SK-N-MC (cell line): Measurements from ENCODE around the gene PLTP.
A peak's percentile ranks its signal among the peaks of the same experiment; 100 is the strongest.

Source experiments
- DNase-seq: peaks from one replicate; pipeline ENCODE4 v3.0.0-alpha.2; 2011; ENCODE audit warnings: low read depth, low spot score
- H3K27ac ChIP-seq: fragments of 200-600 bp; sonication (generic); 2 replicates; pipeline ENCODE4 v1.5.1; 2016; ENCODE audit warnings: mixed run types
- H3K36me3 ChIP-seq: fragments of 200-600 bp; sonication (generic); 2 replicates; pipeline ENCODE4 v1.6.1; 2017; ENCODE audit warnings: antibody characterized with exemption, low read length, mixed read lengths; ENCODE audit not compliant: insufficient read depth
- H3K4me3 ChIP-seq: fragments of 200-600 bp; sonication (generic); 2 replicates; pipeline ENCODE4 v1.5.1; 2016
- H3K9ac ChIP-seq: fragments of 200-600 bp; sonication (generic); 2 replicates; pipeline ENCODE4 v1.8.0; 2017; ENCODE audit warnings: mixed run types, mixed read lengths; ENCODE audit not compliant: insufficient read length
- H3K9me3 ChIP-seq: fragments of 200-600 bp; sonication (generic); 2 replicates; pipeline ENCODE4 v1.6.1; 2017; ENCODE audit warnings: low read depth, mild to moderate bottlenecking, antibody characterized with exemption, low read length, moderate library complexity, mixed read lengths
- EZH2 ChIP-seq: fragments of 200-600 bp; sonication (generic); IDR thresholded peaks from one replicate; pipeline ENCODE4 v1.6.1; 2017; ENCODE audit warnings: antibody characterized with exemption
- FOXP2 ChIP-seq: optimal IDR thresholded peaks from 2 replicates; pipeline ENCODE3; 2011; ENCODE audit warnings: mild to moderate bottlenecking, moderate library complexity; ENCODE audit not compliant: insufficient read depth; ENCODE audit errors: extremely low read length, control extremely low read depth
- POLR2AphosphoS5 ChIP-seq: IDR thresholded peaks from 2 replicates; pipeline ENCODE4 v1.6.1; 2012; ENCODE audit warnings: mild to moderate bottlenecking, low read depth, low read length, borderline replicate concordance

Gene PLTP

DNA sequence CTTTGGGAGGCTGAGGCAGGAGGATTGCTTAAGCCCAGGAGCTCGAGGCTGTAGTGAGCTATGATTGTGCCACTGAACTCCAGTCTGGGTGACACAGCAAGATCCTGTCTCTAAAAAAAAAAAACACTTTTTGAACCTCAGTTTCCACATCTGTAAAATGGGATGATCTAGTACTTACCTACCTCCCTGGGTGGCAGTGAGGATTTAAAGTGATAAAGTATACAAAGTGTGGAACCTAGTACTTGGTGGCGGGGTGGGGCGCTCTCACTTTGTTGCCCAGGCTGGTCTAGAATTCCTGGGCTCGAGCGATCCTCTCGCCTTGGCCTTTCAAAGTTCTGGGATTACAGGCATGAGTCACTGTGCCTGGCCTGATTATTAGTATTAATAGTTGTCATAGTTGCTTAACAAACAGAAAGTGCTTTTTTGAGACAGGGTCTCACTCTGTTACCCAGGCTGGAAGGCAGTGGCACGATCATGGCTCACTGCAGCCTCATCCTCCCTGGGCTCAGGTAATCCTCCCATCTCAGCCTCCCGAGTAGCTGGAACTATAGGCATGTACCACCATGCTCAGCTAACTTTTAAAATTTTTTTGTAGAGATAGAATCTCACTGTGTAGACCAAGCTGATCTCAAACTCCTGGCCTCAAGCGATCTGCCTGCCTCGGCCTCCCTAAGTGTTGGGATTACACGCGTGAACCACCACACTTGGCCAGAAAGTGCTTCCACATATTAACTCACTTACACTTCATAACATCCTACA lies 7.0 kb upstream of the PLTP start:
- H3K4me3 ChIP-seq = no peak overlapping the region
- no peaks in the 10 kb centered on the region for H3K36me3 ChIP-seq
- H3K9me3 ChIP-seq = no peaks in the 10 kb centered on the region
- no peak for DNase-seq
- TF ChIP-seq FOXP2 = no peak
- TF ChIP-seq POLR2AphosphoS5 = no peak
- no peak for TF ChIP-seq EZH2
- no peak overlapping the region for H3K9ac ChIP-seq
- H3K27ac ChIP-seq = no peak overlapping the region

DNA sequence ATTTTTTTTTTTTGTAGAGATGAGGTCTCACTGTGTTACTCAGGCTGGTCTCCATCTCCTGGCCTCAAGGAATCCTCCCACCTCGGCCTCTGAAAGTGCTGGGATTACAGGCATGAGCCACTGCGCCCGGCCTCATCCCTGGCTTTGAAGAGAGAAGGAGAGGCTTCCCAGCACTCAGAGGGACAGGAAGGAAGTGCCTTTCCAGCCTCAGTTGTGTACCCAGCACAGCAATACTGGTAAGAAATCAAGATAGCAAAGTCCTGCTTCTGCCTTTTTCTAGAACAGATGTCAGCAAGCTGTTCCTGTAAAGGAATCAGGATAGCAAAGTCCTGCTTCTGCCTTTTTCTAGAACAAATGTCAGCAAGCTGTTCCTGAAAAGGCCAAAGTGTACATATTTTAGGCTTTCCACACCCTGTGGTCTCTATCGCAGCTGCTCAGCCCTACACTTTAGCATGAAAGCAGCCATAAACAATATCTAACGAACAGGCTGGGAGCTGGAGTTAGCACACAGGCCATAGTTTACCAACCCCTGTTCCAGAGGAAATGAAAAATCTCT lies 6.3 kb upstream of the PLTP start:
- Histone ChIP-seq H3K27ac (no peak overlapping the region), H3K9ac (no peak overlapping the region), H3K4me3 (no peak overlapping the region), H3K9me3 (no peaks in the 10 kb centered on the region), H3K36me3 (no peaks in the 10 kb centered on the region)
- no peak for DNase-seq
- TF ChIP-seq FOXP2 (no peak), POLR2AphosphoS5 (no peak), EZH2 (no peak)

DNA sequence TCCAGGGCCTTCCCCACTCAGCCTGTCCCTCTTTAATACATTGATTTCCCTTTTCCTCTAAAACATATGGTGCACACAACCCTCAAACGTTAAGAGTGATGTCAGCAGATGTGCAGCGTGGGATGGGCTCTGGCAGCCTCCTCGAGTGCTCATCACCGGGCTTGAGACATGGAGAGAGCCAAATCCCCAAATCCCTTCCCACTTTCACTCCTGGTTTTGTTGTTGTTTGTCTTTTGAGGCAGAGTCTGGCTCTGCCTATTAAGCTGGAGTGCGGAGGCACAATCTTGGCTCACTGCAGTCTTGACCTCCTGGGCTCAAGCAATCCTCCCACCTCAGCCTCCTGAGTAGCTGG lies 5.8 kb upstream of the PLTP start:
- DNase-seq = no peak
- no peak overlapping the region for H3K4me3 ChIP-seq

DNA sequence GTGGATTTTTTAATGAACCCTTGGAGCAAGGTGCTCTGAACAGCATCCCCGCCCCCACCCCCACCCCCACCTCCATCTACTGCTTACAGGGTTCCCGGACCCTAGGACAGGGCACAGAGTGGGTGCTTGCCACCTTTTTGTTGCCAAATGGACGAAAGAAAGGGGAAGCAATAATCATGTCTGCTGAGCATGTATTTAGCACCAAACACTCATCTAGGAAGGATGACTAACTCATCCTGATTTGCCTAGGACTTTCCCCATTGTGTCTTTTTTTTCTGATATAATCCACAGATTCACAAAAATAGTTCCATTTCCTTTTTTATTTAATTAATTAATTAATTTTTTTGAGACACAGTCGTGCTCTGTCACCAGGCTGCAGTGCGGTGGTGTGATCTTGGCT lies 1.2 kb upstream of the PLTP start:
- no peaks in the 10 kb centered on the region for H3K9me3 ChIP-seq
- TF ChIP-seq FOXP2 = no peak
- TF ChIP-seq EZH2 = no peak
- no peak for TF ChIP-seq POLR2AphosphoS5
- H3K4me3 ChIP-seq = no peak overlapping the region
- no peak overlapping the region for H3K27ac ChIP-seq
- no peak overlapping the region for H3K9ac ChIP-seq
- no peak for DNase-seq
- peaks cover 11% of the 10 kb centered on the region; the same call in 1 of the 2 replicates for H3K36me3 ChIP-seq

More for the DNA sequence above, 5.8 kb upstream of the PLTP start:
- TF ChIP-seq FOXP2 (no peak), EZH2 (no peak), POLR2AphosphoS5 (no peak)
- no peak overlapping the region for H3K9ac ChIP-seq
- no peak overlapping the region for H3K27ac ChIP-seq
- H3K9me3 ChIP-seq = no peaks in the 10 kb centered on the region
- H3K36me3 ChIP-seq = no peaks in the 10 kb centered on the region

DNA sequence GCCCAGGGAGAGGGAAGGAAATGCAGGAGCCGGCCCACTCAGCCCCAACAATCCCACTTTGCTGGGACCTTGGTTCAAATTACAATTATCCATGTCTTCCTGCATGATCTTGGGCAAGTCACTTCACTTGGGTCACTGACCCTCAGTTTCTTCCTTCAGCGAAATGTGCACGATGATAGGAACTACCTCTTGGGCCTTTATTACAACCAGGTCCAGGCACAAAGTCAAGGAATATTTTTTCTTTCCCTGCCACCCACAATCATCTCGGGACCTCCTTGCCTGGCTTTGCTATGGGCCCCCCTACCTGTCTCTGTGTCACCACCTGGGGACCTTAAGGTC lies 358 bp upstream of the PLTP start:
- peaks cover 15% of the 10 kb centered on the region; the same call in 1 of the 2 replicates for H3K36me3 ChIP-seq
- no peak overlapping the region for H3K27ac ChIP-seq
- no peak for TF ChIP-seq EZH2
- no peak for TF ChIP-seq POLR2AphosphoS5
- TF ChIP-seq FOXP2 = no peak
- no peaks in the 10 kb centered on the region for H3K9me3 ChIP-seq
- H3K9ac ChIP-seq = peak overlapping the region; percentile 86
- H3K4me3 ChIP-seq = peak overlapping the region; percentile 98
- DNase-seq = no peak

DNA sequence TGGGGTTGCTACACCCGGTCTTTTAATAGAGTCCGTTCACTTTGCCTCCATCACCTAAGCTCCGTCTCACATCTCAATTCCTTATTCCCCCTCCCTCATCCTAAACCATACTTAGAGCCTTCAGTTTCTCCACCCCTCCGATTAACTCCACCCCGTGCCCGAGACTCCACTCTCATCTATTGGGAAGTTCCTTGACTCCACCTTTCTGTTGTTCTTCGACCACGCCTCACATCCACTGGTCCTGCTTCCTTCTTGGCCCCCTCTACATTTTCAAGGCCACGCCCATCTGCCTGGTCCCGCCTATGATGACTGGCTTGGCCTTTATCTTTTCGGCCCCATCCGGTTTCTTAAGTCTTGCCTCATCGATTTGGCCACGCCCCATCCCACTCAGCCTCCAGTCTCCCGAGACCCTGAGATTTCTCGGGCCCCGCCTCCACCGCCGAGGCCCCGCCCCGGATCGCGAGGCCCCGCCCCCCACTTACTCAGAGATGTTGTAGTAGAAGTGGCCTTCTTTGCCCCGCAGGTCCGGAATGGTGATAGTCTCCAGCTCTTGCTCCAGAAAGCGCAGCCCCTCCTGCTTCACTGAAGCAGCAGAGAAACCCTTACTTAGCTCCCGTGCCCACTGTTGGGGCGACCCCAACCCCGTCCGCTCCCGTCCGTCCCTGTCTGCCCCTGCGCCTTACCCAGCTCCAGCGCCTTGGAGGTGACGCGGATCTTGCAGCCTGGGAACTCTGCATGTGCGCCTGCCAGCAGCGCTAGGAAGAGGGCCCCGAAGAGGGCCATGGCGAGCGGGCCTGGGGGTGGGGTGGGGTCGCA lies 1.1 kb downstream of the PLTP start:
- peak; percentile 99 for DNase-seq
- Histone ChIP-seq H3K4me3 (peak overlapping the region; percentile 98), H3K27ac (peak overlapping the region; percentile 66; the same call in 1 of the 2 replicates), H3K9me3 (no peaks in the 10 kb centered on the region), H3K36me3 (peaks cover 21% of the 10 kb centered on the region; the same call in 1 of the 2 replicates), H3K9ac (peak overlapping the region; percentile 86)
- TF ChIP-seq POLR2AphosphoS5 = peak; percentile 83
- TF ChIP-seq EZH2 = no peak

DNA sequence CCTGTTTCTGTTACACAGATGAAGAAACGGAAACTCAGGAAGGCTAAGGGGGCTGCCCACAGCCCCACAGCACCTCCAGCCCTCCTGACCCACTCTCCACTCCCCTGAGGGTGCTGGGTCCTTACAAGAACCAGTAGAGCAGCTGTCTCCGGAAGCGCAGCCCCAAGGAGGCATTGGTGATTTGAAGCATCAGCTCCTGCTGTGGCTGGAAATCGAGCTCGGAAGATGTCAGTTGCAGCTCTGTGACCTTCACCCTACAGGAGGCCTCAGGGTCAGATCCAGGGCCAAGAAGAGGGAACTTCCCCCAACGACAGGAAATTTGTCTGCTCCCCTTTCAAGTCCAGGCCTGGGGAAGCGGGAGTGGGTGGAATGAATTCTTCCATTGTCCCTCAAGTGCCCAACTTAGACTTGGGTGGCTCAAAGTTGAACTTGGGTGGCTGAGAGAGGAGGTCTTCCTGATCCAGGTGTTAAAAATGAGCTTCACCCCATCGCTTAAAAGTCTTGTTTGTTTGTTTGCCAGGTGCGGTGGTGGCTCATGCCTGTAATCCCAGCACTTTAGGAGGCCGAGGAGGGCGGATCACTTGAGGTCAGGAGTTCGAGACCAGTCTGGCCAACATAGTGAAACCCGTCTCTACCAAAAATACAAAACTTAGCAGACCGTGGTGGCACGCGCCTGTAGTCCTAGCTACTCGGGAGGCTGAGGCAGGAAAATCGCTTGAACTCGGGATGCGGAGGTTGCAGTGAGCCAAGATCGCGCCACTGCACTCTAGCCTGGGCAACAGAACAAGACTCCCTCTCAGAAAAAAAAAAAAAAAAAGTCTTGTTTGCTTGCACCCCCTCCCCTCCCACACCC lies 1.9 kb downstream of the PLTP start:
- no peaks in the 10 kb centered on the region for H3K9me3 ChIP-seq
- no peak overlapping the region for H3K9ac ChIP-seq
- no peak for DNase-seq
- no peak overlapping the region for H3K4me3 ChIP-seq
- peaks cover 27% of the 10 kb centered on the region; the same call in 1 of the 2 replicates for H3K36me3 ChIP-seq
- no peak overlapping the region for H3K27ac ChIP-seq
- TF ChIP-seq EZH2 = no peak
- no peak for TF ChIP-seq POLR2AphosphoS5
- TF ChIP-seq FOXP2 = no peak

DNA sequence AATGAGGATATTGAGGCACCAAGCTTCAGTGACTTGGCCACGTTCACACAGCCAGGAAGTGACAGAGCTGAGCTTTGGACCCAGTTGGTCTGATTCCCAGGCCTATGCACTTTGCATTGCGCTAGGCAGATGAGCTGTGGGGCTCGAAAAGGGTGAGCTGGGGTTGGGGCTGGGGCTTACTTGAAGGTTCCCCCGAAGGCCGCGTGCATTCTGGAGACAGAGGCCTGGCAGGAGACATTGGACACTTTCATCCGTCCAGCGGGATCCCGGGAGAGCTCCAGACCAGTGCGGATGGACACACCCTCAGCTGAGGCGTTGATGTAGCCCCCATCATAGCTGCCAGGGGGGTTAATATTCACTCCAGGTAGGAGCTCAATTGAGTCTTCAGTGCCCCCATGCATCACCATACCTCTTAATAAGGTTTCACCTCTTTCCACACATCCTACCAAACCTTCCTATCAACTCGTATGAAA lies 2.6 kb downstream of the PLTP start:
- Histone ChIP-seq H3K27ac (no peak overlapping the region), H3K36me3 (peaks cover 33% of the 10 kb centered on the region; the same call in 1 of the 2 replicates), H3K4me3 (no peak overlapping the region), H3K9me3 (no peaks in the 10 kb centered on the region), H3K9ac (no peak overlapping the region)
- no peak for DNase-seq
- no peak for TF ChIP-seq POLR2AphosphoS5
- TF ChIP-seq FOXP2 = no peak
- TF ChIP-seq EZH2 = no peak
